HG03139 (cell line): ENCODE data around the gene CHD2.

Experiments
- ATAC-seq: cut with Tn5 transposase; IDR thresholded peaks from one replicate; pipeline ENCODE4 v1.9.1; 2021; ENCODE audit not compliant: unreplicated experiment

Gene CHD2

DNA sequence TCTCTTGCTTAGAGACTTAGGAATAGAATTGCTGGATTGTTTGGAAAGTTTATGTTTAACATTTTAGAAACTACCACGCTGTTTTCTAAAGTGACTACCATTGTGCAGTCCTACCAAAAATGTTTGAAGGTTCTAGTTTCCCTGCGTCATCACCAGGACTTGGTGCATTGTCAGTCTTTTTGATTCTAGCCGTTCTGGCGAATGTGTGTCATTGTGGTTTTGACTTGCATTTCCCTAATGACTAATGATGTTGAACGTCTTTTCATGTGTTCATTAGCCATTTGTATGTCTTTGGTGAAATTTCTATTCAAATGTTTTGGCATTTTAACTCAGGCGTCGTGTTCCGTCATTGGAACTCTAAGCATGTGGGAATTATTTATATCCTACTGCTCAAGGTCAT lies 58.0 kb downstream of the CHD2 start:
- no peak for ATAC-seq

GRCh38 chr15:92959219-92959618 lies 59.1 kb downstream of the CHD2 start:
- ATAC-seq: no peak

- ATAC-seq: no peak
These were observed 61.0 kb downstream of the CHD2 start for GRCh38 chr15:92960996-92961681.

GRCh38 chr15:92962914-92963313 lies 62.8 kb downstream of the CHD2 start:
- ATAC-seq: no peak

- no peak for ATAC-seq
These were observed 63.7 kb downstream of the CHD2 start for GRCh38 chr15:92963794-92964193.

DNA sequence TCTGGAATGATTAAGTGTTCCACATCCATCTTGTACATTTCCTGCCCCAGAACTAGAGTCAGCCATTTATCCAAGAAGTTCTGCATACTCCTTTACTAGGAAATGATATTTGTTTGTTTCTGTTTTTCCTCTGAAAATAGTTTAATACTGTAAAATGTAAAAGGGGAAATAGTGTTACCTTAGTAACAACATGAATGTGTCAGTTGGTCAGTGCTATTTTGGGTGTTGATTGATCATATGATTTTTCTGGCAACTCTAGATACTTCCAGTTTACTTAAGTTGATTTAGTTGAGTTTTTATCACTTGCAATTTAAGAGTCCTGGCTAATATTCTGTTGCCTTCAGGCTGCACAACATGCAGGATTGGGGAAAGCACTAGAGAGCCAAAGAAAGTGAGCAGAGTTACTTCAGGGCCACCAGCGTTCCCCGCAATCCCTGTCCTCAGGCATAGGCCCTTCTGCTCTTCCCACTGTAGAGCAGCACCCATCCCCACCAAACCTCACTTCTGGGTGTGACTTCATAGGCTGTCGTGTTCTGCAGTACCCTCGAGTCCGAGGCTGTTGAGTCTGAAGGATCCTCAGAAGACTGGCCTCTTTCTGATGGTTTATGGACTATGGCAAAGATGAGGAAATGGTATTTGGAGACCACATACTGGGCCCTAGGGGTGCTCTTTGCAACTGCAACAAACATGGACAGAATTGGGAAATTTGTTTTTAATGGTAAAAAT lies 69.0 kb downstream of the CHD2 start:
- no peak for ATAC-seq

- ATAC-seq: no peak
These were observed 70.5 kb downstream of the CHD2 start for GRCh38 chr15:92970656-92971055.

GRCh38 chr15:92971081-92971480 lies 71.0 kb downstream of the CHD2 start:
- no peak for ATAC-seq

DNA sequence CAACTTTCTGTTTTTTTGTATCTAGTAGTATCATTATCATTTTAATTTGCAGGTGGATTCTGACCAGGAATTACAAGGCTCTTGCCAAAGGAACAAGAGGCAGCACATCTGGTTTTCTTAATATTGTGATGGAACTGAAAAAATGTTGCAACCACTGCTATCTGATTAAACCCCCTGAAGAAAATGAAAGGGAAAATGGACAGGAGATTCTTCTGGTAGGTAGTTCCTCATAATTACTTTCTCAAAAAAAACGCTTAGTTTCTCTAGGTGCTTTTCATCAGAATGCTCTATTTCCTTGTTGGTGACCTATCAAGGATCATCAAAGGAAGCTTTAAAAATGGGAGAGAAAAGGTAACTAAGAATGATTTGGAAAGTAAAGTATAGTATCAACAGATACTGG lies 71.6 kb downstream of the CHD2 start:
- ATAC-seq: no peak

DNA sequence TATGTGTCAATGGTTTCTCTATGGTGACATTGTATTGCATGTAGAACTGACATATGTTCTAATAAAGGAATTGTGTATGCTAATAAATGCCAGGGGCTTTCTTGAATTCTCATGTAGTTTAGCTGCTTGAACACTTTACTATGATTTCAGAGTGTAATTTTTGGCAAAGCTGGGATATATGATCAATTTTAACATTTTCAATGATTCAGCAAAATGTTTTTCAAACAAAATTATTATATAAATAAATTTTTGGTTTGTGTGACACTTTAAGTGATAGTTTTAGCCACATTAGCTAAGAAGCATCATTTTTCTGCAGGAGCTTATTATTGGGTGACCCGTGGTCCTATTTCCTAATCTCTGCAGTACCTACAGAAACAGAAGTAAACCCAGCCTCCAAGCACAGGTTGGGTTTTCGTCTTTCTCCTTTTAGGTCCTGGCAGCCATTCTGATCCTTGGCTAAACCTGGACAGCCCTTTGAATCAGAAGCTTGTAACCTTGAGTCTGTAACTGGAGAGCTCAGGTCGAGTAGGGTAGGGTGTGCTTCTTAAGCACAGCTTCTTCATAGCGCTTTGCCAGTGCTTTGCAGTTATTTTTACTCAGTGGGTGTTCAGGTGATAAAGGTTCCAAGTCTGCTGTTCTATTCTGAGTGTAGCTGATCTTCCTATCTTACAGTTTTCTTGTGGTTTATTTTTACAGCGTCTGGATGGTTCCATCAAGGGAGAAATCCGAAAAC lies 74.2 kb downstream of the CHD2 start:
- no peak for ATAC-seq

- ATAC-seq: no peak
These were observed 79.0 kb downstream of the CHD2 start for GRCh38 chr15:92979011-92979701.

GRCh38 chr15:92981333-92981732 lies 81.2 kb downstream of the CHD2 start:
- ATAC-seq: no peak

DNA sequence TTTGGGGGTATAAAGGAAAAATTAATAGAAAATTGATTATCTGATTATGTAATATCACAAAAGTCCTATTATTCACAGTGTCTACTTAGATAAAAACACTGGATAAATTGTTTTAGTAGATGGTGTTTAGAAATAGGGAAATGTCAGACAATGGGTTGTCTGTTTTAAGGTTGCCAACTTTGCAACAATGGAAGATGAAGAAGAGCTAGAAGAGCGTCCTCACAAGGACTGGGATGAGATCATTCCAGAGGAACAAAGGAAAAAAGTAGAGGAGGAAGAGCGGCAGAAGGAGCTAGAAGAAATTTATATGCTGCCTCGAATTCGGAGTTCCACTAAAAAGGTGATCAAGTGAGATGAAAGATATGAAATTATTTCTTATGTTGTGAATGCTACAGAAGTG lies 84.0 kb downstream of the CHD2 start:
- no peak for ATAC-seq

- peak; percentile 85 for ATAC-seq
These were observed 89.3 kb downstream of the CHD2 start for GRCh38 chr15:92989470-92989869.

GRCh38 chr15:92990031-92990430 lies 89.9 kb downstream of the CHD2 start:
- ATAC-seq: no peak

- ATAC-seq: no peak
These were observed 92.6 kb downstream of the CHD2 start for GRCh38 chr15:92992720-92993119.

DNA sequence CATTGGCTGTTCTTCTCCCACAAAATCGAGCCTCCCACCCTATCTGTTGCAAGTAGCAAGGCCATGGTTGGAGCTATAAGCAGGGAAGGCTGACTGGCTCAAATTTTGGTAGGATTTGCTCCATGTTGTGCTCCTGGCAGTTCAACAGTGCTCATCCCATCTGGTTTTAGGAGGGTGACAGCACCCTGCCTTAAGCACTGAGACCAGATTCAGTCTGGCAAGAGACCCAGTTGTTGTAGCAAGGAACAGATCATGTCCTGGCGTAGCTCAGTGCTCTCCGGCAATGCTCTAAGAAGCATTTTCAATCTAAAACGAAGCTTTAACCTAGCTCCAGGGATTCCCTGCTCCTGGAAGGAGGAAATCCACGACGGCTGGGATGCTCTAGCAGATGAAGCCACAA lies 97.7 kb downstream of the CHD2 start:
- no peak for ATAC-seq

DNA sequence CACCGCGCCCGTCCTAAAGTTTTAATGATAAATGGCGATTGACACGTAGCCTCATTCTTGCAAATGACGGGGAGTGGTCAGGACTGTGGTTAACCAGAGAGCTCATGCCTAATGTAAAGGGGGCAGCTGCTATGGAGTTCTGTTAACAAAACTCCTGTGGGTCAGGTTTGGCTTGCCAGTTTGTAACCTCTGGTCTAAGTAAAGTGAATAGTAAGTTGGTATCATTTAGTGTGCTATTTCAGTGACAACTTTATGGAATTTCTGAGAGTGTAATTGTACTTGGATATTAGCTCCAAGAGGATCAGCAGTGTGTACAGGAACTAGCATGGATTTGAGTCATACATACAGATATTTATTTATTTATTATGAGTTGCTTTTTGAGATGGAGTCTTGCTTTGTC lies 101.0 kb downstream of the CHD2 start:
- no peak for ATAC-seq

- no peak for ATAC-seq
These were observed 101.8 kb downstream of the CHD2 start for GRCh38 chr15:93001881-93002280.

- no peak for ATAC-seq
These were observed 105.0 kb downstream of the CHD2 start for GRCh38 chr15:93005133-93005532.

DNA sequence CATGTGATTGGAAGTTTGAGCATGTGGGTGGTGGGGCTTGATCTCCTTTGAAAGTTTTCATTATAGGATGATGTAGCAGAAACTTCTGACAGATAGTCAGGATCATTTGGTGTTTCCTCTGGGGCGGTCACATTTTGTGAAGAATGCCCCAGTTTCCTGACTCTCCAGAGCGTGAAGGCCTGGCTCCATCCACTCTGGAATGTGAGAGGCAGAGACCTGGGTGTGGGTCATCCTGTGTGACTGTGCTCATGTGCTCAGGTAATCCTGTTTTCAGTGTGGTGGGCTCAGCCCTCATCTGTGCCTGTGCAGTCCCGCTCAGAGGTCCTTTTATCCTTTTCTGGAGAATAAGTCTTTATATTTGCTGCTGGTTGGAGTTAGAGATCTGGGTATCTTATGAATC lies 107.9 kb downstream of the CHD2 start:
- ATAC-seq: no peak

GRCh38 chr15:93012786-93013185 lies 112.7 kb downstream of the CHD2 start:
- no peak for ATAC-seq
